Esophagus squamous epithelium (tissue), 5 donors: ENCODE data around the gene MCL1. TPM values are rescaled to one million over a fixed set of nuclear protein-coding genes. Genes with fewer than 3 reads are reported as not detected.
"Not testable (repeated sequence)": the region's sequence is repeated elsewhere in the genome, so short reads cannot be mapped to it uniquely, and the experiment has no call there.

ENCODE experiments used
- DNase-seq: peaks from one replicate; lab custom pipeline; 2025; lab: John Stamatoyannopoulos, UW
- H3K27ac ChIP-seq, 4 donors: fragments of 200-600 bp; sonication (generic); one replicate each; pipeline ENCODE4 v1.5.1; 2016 to 2019; ENCODE audit warnings: mild to moderate bottlenecking in 1 of 4
- H3K27me3 ChIP-seq, 4 donors: fragments of 200-600 bp; sonication (generic); 1 replicate in 3 of 4; 2 replicates in 1 of 4; pipeline versions ENCODE4 v1.5.1 to v1.6.0; 2017 to 2021; ENCODE audit warnings: antibody characterized with exemption in 1 of 4
- H3K36me3 ChIP-seq, 3 donors: fragments of 200-600 bp; sonication (generic); one replicate each; pipeline ENCODE4 v1.5.1; 2016 to 2019
- H3K4me1 ChIP-seq, 3 donors: fragments of 200-600 bp; sonication (generic); one replicate each; pipeline ENCODE4 v1.5.1; 2017 to 2019
- H3K4me3 ChIP-seq, 4 donors: fragments of 200-600 bp; sonication (generic); 1 replicate in 3 of 4; 2 replicates in 1 of 4; pipeline ENCODE4 v1.5.1; 2016 to 2019; ENCODE audit warnings: mild to moderate bottlenecking in 2 of 4, moderate library complexity in 1 of 4
- H3K9me3 ChIP-seq, 3 donors: fragments of 200-600 bp; sonication (generic); one replicate each; pipeline ENCODE4 v1.5.1; 2016 to 2019
- CTCF ChIP-seq, 6 experiments: fragments of 450-650 bp in 4 of 6; fragments of 200-600 bp in 2 of 6; sonication (generic) in 2 of 6; IDR thresholded peaks; one replicate each; pipeline ENCODE4 v1.5.1; 2016 to 2019; ENCODE audit warnings: antibody characterized with exemption in 6 of 6, mild to moderate bottlenecking in 4 of 6, moderate library complexity in 4 of 6
- POLR2A ChIP-seq, 4 donors: fragments of 450-650 bp; IDR thresholded peaks; one replicate each; pipeline ENCODE4 v1.6.1; 2017; ENCODE audit warnings: antibody characterized with exemption in 4 of 4, mild to moderate bottlenecking in 4 of 4, moderate library complexity in 3 of 4
- WGBS, 2 donors: methylation state at CpG; one replicate each; pipeline ENCODE4 v1.1.5; 2018; 5-methylcytosine and 5-hydroxymethylcytosine counted together
- intact Hi-C: fragments of 100-400 bp; cut with DNase I; formaldehyde crosslinking; loops from one replicate; pipeline ENCODE4 v1.15.0; 2022
- total RNA-seq, 4 donors: library from RNA; depleted of rRNA; stranded (reverse); fragments of >200 nt; gene quantifications; one replicate each; pipeline ENCODE4 v1.1.0, GENCODE V29; 2016
- donor health status: DM: yes; HTN: yes; CAD: no.

MCL1 gene
- total RNA-seq, 4 donors from 2014 or later: 167 to 256 (median 216) TPM

- Histone ChIP-seq H3K36me3 (peaks cover 0 to 20% (median 0%) of the 10 kb centered on the region in 3 donors), H3K9me3 (no peaks in the 10 kb centered on the region), H3K4me3 (no peak overlapping the region), H3K4me1 (peaks cover 3 to 25% (median 18%) of the 10 kb centered on the region in 3 donors), H3K27ac (no peak overlapping the region), H3K27me3 (no peaks in the 10 kb centered on the region)
- no peak for DNase-seq
- intact Hi-C loops: no loop called here
- TF ChIP-seq POLR2A (IDR thresholded peaks at IDR 0.05) (no peak), CTCF (IDR thresholded peaks at IDR 0.05) (no peak)
Observed at GRCh38 chr1:150601540-150601939, 22.1 kb upstream of the MCL1 start.

DNA sequence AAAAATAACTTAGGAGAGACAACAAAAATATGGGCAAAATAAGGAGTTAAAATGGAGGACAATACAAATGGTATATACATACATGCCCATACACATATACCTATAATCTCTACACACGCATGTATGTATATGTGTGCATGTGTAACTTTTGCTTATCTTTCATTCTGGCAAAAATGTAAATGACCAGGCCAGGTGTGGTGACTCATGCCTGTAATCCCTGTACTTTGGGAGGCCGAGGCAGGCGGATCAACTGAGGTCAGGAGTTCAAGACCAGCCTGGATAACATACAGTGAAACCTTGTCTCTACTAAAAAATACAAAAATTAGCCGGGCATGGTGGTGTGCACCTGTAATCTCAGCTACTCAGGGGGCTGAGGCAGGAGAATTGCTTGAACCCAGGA, 18.9 kb upstream of the MCL1 start:
- H3K9me3 ChIP-seq, intact Hi-C loops, H3K4me3 ChIP-seq, H3K27me3 ChIP-seq, DNase-seq, H3K27ac ChIP-seq: not testable (repeated sequence)
- 62 to 90% methylated on average over 4 of the region's 4 CpGs for WGBS, 2 donors
- Histone ChIP-seq H3K36me3 (peaks cover 0 to 24% (median 0%) of the 10 kb centered on the region in 3 donors), H3K4me1 (peaks cover 0 to 13% (median 5%) of the 10 kb centered on the region in 3 donors)

DNA sequence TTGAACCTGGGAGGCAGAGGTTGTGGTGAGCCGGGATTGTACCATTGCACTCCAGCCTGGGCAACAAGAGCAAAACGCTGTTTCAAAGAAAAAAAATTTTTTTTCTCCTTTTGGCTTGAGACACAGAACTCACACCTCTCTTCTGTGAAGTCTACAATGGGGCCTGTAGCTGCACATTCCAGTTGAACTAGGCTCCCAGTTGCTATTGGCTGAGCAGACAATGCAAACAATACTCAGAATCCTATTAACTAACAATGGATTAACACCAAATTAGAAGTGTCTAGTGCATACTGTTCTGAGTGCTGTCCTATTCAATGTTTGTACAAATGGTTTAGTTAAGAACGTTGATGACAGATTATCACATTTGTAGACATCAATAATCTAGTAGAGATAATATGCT, 17.6 kb upstream of the MCL1 start:
- Histone ChIP-seq H3K9me3 (no peaks in the 10 kb centered on the region), H3K36me3 (peaks cover 0 to 24% (median 0%) of the 10 kb centered on the region in 3 donors), H3K4me1 (peaks cover 0 to 13% (median 5%) of the 10 kb centered on the region in 3 donors), H3K27ac (no peak overlapping the region), H3K27me3 (no peaks in the 10 kb centered on the region), H3K4me3 (no peak overlapping the region)
- intact Hi-C loops: no loop called here
- no peak for TF ChIP-seq CTCF (IDR thresholded peaks at IDR 0.05)
- no peak for TF ChIP-seq POLR2A (IDR thresholded peaks at IDR 0.05)
- WGBS, 2 donors: 31 to 55% methylated on average over 3 of the region's 3 CpGs
- no peak for DNase-seq

DNA sequence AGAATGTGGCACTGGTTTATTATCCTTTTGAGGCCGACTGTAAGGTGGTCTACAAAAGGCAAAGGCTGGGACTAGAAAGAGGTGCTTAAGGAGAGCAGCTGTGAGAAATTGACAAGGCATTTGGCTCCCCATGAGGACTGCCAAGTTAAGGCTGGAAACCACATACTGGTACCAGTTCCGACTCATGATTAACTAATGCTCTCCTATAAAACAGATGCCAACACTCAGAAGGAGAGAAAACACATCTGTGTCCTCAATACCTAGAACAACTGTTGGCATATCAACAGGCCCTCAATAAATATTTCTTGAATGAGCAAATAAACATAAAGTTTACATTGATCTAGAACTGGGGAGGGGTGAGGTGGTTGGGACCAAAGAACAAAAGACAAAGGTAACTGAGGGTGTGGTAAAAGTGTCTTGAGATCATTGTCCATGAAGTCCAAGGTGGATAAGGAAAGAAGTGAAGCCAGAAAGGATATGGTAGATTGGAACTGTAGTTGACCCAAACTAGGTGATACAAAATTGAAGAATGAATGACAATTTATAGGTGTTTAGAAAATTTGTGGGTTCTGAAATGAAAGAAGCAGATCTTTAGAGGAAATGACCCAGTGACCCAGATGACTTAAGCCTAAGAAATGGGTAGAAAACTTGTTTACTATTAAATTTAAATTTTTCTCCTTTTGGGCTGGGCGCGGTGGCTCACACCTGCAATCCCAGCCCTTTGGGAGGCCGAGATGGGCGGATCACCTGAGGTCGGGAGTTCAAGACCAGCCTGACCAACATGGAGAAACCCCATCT, 16.9 kb upstream of the MCL1 start:
- H3K36me3 ChIP-seq: peaks cover 0 to 24% (median 0%) of the 10 kb centered on the region in 3 donors
- WGBS, 2 donors: 76 to 85% methylated on average over 7 of the region's 7 CpGs
- DNase-seq: no peak
- H3K4me3 ChIP-seq: no peak overlapping the region
- H3K9me3 ChIP-seq: no peaks in the 10 kb centered on the region
- peaks cover 0 to 13% (median 5%) of the 10 kb centered on the region in 3 donors for H3K4me1 ChIP-seq
- no peaks in the 10 kb centered on the region for H3K27me3 ChIP-seq
- intact Hi-C loops: no loop called here
- no peak for TF ChIP-seq CTCF (IDR thresholded peaks at IDR 0.05)
- TF ChIP-seq POLR2A (IDR thresholded peaks at IDR 0.05): no peak
- H3K27ac ChIP-seq: no peak overlapping the region

GRCh38 chr1:150582371-150582770, 3.0 kb upstream of the MCL1 start:
- intact Hi-C loops: no loop called here
- TF ChIP-seq CTCF (IDR thresholded peaks at IDR 0.05): no peak
- peaks cover 0 to 16% (median 7%) of the 10 kb centered on the region in 3 donors for H3K36me3 ChIP-seq
- no peak overlapping the region for H3K27ac ChIP-seq
- no peak overlapping the region for H3K4me3 ChIP-seq
- 59 to 92% methylated on average over 2 of the region's 2 CpGs for WGBS, 2 donors
- no peaks in the 10 kb centered on the region for H3K27me3 ChIP-seq
- H3K9me3 ChIP-seq: no peaks in the 10 kb centered on the region
- peaks cover 5 to 15% (median 7%) of the 10 kb centered on the region in 3 donors for H3K4me1 ChIP-seq
- DNase-seq: no peak

DNA sequence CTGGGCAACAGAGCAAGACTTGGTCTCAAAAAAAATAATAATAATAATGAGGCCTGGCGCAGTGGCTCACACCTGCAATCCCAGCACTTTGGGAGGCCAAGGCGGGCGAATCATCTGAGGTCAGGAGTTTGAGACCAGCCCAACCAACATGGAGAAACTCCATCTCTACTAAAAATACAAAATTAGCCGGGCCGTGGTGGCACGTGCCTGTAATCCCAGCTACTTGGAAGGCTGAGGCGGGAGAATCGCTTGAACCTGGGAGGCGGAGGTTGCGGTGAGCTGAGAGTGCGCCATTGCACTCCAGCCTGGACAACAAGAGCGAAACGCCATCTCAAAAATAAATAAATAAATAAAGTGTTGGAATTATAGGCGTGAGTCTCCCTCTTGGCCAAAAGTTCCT, 2.6 kb upstream of the MCL1 start:
- intact Hi-C loops, DNase-seq, H3K27me3 ChIP-seq, H3K9me3 ChIP-seq, H3K4me3 ChIP-seq, H3K27ac ChIP-seq: not testable (repeated sequence)
- Histone ChIP-seq H3K4me1 (peaks cover 5 to 15% (median 7%) of the 10 kb centered on the region in 3 donors), H3K36me3 (peaks cover 0 to 20% (median 11%) of the 10 kb centered on the region in 3 donors)
- WGBS, 2 donors: 96 to 97% methylated on average over 14 of the region's 14 CpGs

- intact Hi-C loops, H3K4me3 ChIP-seq: not testable (repeated sequence)
- peak overlapping the region in 1 of 4 donors; percentile 5 for H3K27ac ChIP-seq
Observed at GRCh38 chr1:150581437-150581836, 2.0 kb upstream of the MCL1 start.

GRCh38 chr1:150580966-150581365, 1.6 kb upstream of the MCL1 start:
- H3K4me1 ChIP-seq: peaks cover 5 to 25% (median 7%) of the 10 kb centered on the region in 3 donors
- peaks cover 0 to 30% (median 14%) of the 10 kb centered on the region in 3 donors for H3K36me3 ChIP-seq
- H3K4me3 ChIP-seq, H3K27me3 ChIP-seq, intact Hi-C loops, H3K9me3 ChIP-seq, DNase-seq: not testable (repeated sequence)
- peak overlapping the region in 1 of 4 donors; percentile 5 for H3K27ac ChIP-seq
- WGBS, 2 donors: 54 to 65% methylated on average over 1 of the region's 3 CpGs

More at GRCh38 chr1:150581437-150581836, 2.0 kb upstream of the MCL1 start:
- H3K9me3 ChIP-seq, H3K27me3 ChIP-seq, DNase-seq: not testable (repeated sequence)
- H3K4me1 ChIP-seq: peaks cover 5 to 21% (median 7%) of the 10 kb centered on the region in 3 donors
- H3K36me3 ChIP-seq: peaks cover 0 to 26% (median 14%) of the 10 kb centered on the region in 3 donors
- WGBS, 2 donors: 96 to 97% methylated on average over 4 to 6 of the region's 7 CpGs
